OCI-LY1 (cell line): Measurements from ENCODE around the gene VCPKMT.

Experiments used
- H2AFZ ChIP-seq: fragments of 200-600 bp; sonication (generic), shearing (Covaris generic); 2 replicates; pipeline ENCODE4 v1.6.0; 2014; ENCODE audit warnings: antibody characterized with exemption, mild to moderate bottlenecking, low read length
- H3F3A ChIP-seq: fragments of 200-600 bp; sonication (generic), shearing (Covaris generic); 2 replicates; pipeline ENCODE4 v1.6.0; 2014; ENCODE audit warnings: mild to moderate bottlenecking, antibody characterized with exemption, low read length, moderate library complexity; ENCODE audit not compliant: insufficient read depth
- H3K27ac ChIP-seq: fragments of 200-600 bp; sonication (generic); 2 replicates; pipeline ENCODE4 v1.5.1; 2014; ENCODE audit warnings: low read length, mixed run types, mild to moderate bottlenecking, low read depth; ENCODE audit not compliant: poor library complexity, severe bottlenecking
- H3K27me3 ChIP-seq: fragments of 200-600 bp; sonication (generic); 2 replicates; pipeline ENCODE4 v1.6.0; 2014; ENCODE audit warnings: antibody characterized with exemption, mild to moderate bottlenecking, low read length, moderate library complexity; ENCODE audit not compliant: insufficient read depth
- H3K36me3 ChIP-seq: fragments of 200-600 bp; sonication (generic); 2 replicates; pipeline ENCODE4 v1.6.1; 2014; ENCODE audit warnings: mild to moderate bottlenecking, antibody characterized with exemption, low read length, moderate library complexity, mixed read lengths; ENCODE audit not compliant: insufficient read depth
- H3K4me1 ChIP-seq: fragments of 200-600 bp; sonication (generic); 2 replicates; pipeline ENCODE4 v1.5.1; 2014; ENCODE audit warnings: mild to moderate bottlenecking, low read length, moderate library complexity; ENCODE audit not compliant: insufficient read depth, severe bottlenecking
- H3K4me2 ChIP-seq: fragments of 200-600 bp; sonication (generic), shearing (Covaris generic); 2 replicates; pipeline ENCODE4 v1.6.1; 2014; ENCODE audit warnings: low read length
- H3K4me3 ChIP-seq: fragments of 200-600 bp; sonication (generic); 2 replicates; pipeline ENCODE4 v1.5.1; 2014; ENCODE audit warnings: low read length, low read depth, mild to moderate bottlenecking, mixed read lengths; ENCODE audit not compliant: poor library complexity, severe bottlenecking
- H3K79me2 ChIP-seq: fragments of 200-600 bp; shearing (Covaris generic); 2 replicates; pipeline ENCODE4 v1.6.1; 2016; ENCODE audit warnings: mixed run types, low read length, mixed read lengths; ENCODE audit not compliant: insufficient read depth
- H3K9ac ChIP-seq: fragments of 200-600 bp; sonication (generic), shearing (Covaris generic); 2 replicates; pipeline ENCODE4 v1.6.1; 2014; ENCODE audit warnings: mild to moderate bottlenecking, low read length, mixed read lengths
- H3K9me2 ChIP-seq: fragments of 200-600 bp; sonication (generic), shearing (Covaris generic); 2 replicates; pipeline ENCODE4 v1.6.1; 2014; ENCODE audit warnings: low read depth, mild to moderate bottlenecking, low read length, mixed read lengths
- H3K9me3 ChIP-seq: fragments of 200-600 bp; shearing (Covaris generic); 2 replicates; pipeline ENCODE4 v1.6.1; 2014; ENCODE audit warnings: low read length, mixed read lengths
- H4K20me1 ChIP-seq: fragments of 200-600 bp; sonication (generic), shearing (Covaris generic); 2 replicates; pipeline ENCODE4 v1.6.0; 2016; ENCODE audit warnings: mild to moderate bottlenecking, low read length; ENCODE audit not compliant: insufficient read depth
- CTCF ChIP-seq: fragments of 200-600 bp; sonication (generic), shearing (Covaris generic); IDR thresholded peaks from 2 replicates; pipeline ENCODE4 v1.5.1; 2017; ENCODE audit warnings: mild to moderate bottlenecking, antibody characterized with exemption, low read length, moderate library complexity, mixed read lengths
- EZH2 ChIP-seq: fragments of 200-600 bp; sonication (generic), shearing (Covaris generic); IDR thresholded peaks from 2 replicates; pipeline ENCODE4 v1.8.0; 2017; ENCODE audit warnings: borderline replicate concordance, mixed run types, mild to moderate bottlenecking, antibody characterized with exemption, low read length, moderate library complexity, mixed read lengths

Gene VCPKMT

GRCh38 chr14:50072395-50072794 is 44.0 kb downstream of the VCPKMT start:
- Histone ChIP-seq H3K9me2 (no peaks in the 10 kb centered on the region), H3K27me3 (no peaks in the 10 kb centered on the region), H3K9ac (no peak overlapping the region), H3K9me3 (no peaks in the 10 kb centered on the region), H3K27ac (no peak overlapping the region), H3K4me2 (no peak overlapping the region), H3K79me2 (no peaks in the 10 kb centered on the region), H2AFZ (no peak overlapping the region), H4K20me1 (no peaks in the 10 kb centered on the region), H3K4me1 (no peaks in the 10 kb centered on the region), H3F3A (no peaks in the 10 kb centered on the region), H3K36me3 (no peaks in the 10 kb centered on the region), H3K4me3 (no peak overlapping the region)
- TF ChIP-seq CTCF (no peak), EZH2 (no peak)

- H3K4me1 ChIP-seq, result no peaks in the 10 kb centered on the region
- no peak overlapping the region for H2AFZ ChIP-seq
- H3K9me2 ChIP-seq, result no peaks in the 10 kb centered on the region
- no peak overlapping the region for H3K27ac ChIP-seq
- H4K20me1 ChIP-seq, result no peaks in the 10 kb centered on the region
- no peaks in the 10 kb centered on the region for H3K27me3 ChIP-seq
- H3F3A ChIP-seq, result no peaks in the 10 kb centered on the region
- H3K4me3 ChIP-seq, result no peak overlapping the region
- no peak overlapping the region for H3K4me2 ChIP-seq
- TF ChIP-seq CTCF, result no peak
- no peak for TF ChIP-seq EZH2
- no peak overlapping the region for H3K9ac ChIP-seq
- no peaks in the 10 kb centered on the region for H3K9me3 ChIP-seq
- H3K79me2 ChIP-seq, result no peaks in the 10 kb centered on the region
- no peaks in the 10 kb centered on the region for H3K36me3 ChIP-seq
These were observed 45.4 kb downstream of the VCPKMT start for GRCh38 chr14:50070840-50071548.

GRCh38 chr14:50070230-50070629 is 46.1 kb downstream of the VCPKMT start:
- Histone ChIP-seq H3K4me2 (no peak overlapping the region), H3K4me3 (no peak overlapping the region), H3K9me3 (no peaks in the 10 kb centered on the region), H3K4me1 (peaks cover 2% of the 10 kb centered on the region), H3K9ac (no peak overlapping the region), H3K27ac (no peak overlapping the region), H3K36me3 (no peaks in the 10 kb centered on the region), H2AFZ (no peak overlapping the region), H3K27me3 (no peaks in the 10 kb centered on the region), H3K79me2 (no peaks in the 10 kb centered on the region), H4K20me1 (no peaks in the 10 kb centered on the region), H3F3A (no peaks in the 10 kb centered on the region), H3K9me2 (no peaks in the 10 kb centered on the region)
- TF ChIP-seq CTCF (no peak), EZH2 (no peak)
